ENCODE data around the gene RNF182.
"Not testable (repeated sequence)": the region's sequence is repeated elsewhere in the genome, so short reads cannot be mapped to it uniquely, and the experiment has no call there.

The RNF182 gene

DNA sequence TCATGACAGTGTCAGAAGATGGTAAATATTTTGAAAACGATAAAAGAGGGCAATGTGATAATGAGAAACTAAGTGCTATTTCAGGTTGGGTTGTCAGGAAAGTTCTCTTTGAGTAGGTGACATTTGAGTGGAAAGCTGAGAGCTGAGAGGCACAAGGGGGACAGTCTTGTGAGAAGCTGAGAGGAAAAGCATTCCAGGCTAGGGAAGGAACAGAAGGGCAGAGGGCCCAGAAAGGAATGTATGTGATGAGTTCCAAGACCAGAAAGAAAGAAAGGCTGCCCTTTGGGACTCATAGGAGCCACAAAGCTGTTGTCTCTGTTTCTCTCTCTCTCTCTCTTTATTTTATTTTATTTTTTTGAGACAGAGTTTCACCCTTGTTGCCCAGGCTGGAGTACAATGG is 7.6 kb upstream of the RNF182 start:
- no peak for DNase-seq (ENCODE audit: low read depth)

DNA sequence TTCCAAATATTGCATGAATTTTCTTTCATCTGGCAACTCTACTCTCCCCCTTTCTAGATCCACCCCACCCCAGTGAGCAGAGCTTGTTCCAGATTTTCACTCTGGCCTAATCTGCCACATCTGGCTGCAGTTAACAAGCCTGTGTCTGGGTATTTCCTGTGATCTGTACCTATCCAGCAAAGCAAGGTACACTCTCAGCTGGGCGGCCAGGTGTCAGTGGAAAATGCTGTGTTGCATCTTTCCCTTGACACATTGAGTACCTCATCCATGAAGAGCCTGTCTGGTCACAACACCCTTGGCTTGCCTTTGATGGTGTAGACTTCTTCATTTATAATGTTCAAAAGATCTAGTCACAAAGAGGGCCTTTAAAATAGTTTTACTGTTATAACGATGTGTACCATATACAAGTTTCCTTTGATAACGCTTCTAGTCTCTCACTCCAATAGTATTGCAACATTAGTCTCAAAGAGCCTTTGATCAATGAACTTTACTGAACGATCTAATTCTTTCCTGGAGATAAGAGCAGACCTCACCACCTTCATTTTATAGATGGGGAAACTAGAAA is 6.0 kb upstream of the RNF182 start:
- DNase-seq (ENCODE audit: low read depth), result no peak

DNA sequence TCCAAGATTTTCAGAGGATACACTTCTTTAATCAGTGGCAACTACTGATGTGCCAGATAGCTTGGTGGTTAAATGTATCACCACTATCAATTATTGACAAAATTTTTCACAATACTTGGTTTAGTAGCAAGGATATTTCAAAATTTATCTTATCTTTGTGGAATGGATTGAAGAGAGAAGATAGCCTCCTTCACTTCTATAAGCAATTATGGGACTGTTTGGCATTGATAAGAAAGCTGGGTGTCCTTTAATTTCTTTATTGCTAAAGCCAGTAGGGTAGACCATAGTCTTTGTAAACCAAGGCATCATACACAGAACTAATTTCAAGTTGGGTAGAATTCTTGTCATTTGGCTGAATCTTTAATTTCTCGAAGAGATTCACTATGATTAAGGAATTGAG is 4.9 kb upstream of the RNF182 start:
- DNase-seq (ENCODE audit: low read depth), result no peak

- no peak for DNase-seq (ENCODE audit: low read depth)
Measured at GRCh38 chr6:13920552-13920951, 4.2 kb upstream of the RNF182 start.

- DNase-seq (ENCODE audit: low read depth), result no peak
Measured at GRCh38 chr6:13922750-13923149, 2.0 kb upstream of the RNF182 start.

- DNase-seq (ENCODE audit: low read depth), result peak; percentile 61
Measured at GRCh38 chr6:13923527-13924145, 1.1 kb upstream of the RNF182 start.

GRCh38 chr6:13924146-13924948 is 405 bp upstream of the RNF182 start:
- peak; percentile 21 for DNase-seq (ENCODE audit: low read depth)

- DNase-seq (ENCODE audit: low read depth), result no peak
Measured at GRCh38 chr6:13926378-13926777, 1.6 kb downstream of the RNF182 start.

DNA sequence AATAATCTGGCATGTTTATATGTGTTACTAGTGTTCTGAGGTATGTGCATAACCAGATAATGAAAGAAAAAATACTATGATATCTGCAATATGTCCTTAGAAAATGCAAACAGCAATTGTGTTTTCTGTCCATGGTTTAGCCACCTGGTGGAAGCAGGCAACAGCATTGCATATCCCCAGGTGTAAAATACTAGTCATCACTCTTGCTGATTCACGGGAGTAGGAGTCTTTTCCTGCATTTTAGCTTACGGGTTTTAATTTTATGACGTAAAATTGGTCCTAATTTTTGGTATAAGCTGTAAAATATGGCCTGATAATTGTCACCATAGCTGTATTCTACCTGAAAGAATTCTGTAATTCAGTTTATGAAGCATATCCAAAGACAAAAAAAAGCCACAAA is 2.5 kb downstream of the RNF182 start:
- no peak for DNase-seq (ENCODE audit: low read depth)

DNA sequence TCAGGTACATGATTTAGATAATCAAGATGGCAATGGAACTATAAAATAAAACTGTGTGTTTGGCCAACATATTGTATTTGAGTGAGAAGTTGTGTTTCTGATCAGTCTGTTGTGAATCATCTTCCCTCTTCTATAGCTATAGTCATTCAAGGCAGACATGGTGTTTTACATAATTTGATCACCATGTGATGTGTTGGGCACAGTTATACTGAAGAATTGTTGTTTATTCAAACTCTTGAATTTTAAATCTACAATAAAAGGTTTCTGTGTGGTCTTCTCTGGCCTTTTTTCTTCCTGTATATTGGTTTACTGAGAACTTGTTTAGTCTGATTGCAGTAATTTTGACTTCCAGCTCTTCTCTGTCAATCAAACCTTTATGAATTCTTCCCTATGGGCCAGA is 4.4 kb downstream of the RNF182 start:
- no peak for DNase-seq (ENCODE audit: low read depth)

DNA sequence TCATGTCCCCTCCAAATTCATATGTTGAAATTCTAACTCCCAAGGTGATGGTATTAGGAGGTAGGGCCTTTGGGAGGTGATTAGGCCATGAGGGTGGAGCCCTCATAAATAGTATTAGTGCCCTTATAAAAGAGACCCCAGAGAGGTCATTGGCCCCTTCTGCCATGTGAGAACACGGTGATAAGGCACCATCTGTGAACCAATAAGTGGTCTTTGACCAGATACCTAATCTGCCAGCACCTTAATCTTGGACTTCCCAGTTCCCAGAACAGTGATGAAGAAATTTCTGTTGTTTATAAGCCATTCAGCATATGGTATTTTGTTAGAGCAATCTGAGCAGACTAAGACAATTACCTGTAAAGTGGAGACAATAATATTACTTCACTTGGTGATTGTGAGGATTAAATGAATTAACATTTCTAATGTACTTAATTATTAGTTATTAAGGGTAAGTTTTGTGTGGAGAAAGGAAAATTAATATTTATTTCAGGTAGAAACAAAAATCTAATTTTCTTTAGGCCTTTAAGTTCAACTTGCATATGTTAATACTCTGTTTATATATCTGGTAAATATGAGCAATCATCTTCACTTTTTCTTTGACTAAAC is 7.1 kb downstream of the RNF182 start:
- no peak for DNase-seq (ENCODE audit: low read depth)

DNA sequence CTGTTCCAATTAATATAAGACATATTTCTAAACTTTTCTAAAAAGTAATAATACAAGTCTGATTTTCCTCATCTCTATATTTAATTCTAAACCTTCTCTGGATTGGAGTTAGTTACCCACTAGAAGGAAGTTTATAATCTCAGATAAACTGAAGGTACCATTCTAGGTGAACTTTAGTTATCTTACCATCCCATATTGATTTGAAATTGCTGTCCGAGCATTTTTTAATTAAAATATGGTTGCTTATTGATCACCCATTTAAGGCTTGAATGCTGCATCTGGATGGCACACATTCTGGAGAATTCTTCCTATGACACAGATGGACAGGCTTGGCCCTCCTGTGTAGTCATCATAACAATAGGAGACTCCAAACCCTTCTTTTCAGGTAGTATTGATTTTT is 8.0 kb downstream of the RNF182 start:
- no peak for DNase-seq (ENCODE audit: low read depth)

DNA sequence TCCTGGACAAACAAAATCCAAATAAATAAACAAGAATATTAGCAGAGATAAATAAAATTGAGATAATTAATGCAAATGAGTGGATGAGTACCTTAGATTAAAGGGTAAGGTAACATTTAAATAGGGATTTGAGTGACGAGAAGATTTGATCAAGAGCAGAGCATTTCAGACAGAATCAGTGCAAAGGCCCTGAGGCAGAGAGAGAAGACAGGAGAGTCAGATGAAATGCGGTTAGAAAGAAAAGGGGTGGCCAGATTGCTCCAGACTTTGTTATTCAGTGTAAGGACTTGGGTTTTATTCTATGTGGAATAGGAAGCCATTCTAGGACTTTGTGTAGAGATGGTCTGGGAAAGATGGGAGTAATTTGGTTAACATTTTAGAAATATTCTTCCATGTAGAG is 10.0 kb downstream of the RNF182 start:
- DNase-seq (ENCODE audit: low read depth), result no peak

DNA sequence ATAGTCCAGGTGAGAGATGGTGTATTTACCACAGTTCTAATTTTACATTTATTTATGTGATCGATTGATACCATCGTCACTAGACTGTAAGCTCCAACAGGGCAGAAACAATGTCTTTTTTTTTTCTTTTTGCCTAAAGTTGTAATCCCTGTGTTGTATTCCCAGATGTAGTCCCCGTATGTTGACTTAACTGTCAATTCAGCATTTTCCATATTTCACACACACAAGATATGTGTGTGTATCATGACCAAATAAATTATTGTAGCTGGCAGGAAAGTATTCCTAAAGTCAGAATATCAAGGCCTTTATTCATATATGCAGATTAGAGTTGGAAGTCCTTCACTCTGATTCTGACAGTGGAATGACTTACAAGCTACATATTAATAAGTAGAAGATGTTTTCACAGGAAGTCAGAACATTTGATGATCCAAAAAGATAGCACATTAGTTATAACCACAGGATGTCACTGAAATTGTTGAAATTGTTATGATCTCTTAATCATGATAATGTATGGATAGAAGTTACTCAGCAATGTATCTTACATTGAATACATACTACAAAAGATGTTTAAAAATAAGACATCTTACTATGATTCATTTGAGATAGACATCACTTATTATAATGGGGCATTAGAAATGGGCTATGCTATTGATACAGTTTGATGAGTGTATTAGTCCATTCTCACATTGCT is 10.6 kb downstream of the RNF182 start:
- no peak for DNase-seq (ENCODE audit: low read depth)

GRCh38 chr6:13935881-13936261 is 11.1 kb downstream of the RNF182 start:
- not testable (repeated sequence) for DNase-seq (ENCODE audit: low read depth)

- DNase-seq (ENCODE audit: low read depth), result no peak
Measured at GRCh38 chr6:13941902-13942301, 17.1 kb downstream of the RNF182 start.

DNA sequence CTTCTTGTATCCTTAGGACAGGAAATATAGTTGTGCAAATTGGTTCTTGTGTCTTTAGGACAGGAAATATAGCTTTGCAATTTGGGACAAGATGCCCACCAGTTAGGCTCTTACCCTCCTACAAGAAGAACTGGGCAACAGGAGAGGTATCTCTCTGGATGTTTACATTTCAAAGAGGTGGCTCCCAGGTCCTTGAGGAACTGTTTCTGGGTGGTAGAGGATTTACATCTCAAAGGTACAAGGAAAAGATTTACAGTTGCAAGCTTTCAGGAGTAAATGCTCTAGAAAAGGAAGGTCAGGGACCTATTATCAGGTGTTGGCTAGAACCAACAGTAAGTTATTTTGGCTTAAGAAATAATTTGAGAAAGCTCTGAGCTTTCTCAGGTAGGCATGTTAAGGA is 19.2 kb downstream of the RNF182 start:
- DNase-seq (ENCODE audit: low read depth), result no peak

- DNase-seq (ENCODE audit: low read depth), result no peak
Measured at GRCh38 chr6:13946506-13946905, 21.8 kb downstream of the RNF182 start.

GRCh38 chr6:13947611-13948178 is 22.9 kb downstream of the RNF182 start:
- DNase-seq (ENCODE audit: low read depth), result no peak

DNA sequence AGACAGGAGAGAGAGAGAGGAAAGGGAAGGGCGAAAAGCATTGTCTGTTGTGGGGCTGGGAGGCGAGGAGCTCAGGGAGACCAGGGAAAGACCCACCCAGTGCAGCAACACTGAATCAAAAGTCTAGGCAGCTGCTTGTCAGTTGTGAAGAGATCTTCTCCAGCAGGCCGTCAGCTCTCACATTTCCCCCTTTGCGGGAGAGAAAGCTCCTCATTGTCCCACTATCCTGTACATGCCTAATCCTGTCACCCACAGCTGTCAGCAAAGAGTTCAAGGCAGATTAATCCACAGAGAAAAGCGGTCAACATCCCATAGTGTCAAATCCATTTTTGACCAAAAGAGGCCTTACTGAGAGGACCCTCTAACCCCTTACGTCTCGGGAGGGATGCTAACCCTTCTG is 27.3 kb downstream of the RNF182 start:
- no peak for DNase-seq (ENCODE audit: low read depth)

- DNase-seq (ENCODE audit: low read depth), result peak; percentile 3
Measured at GRCh38 chr6:13953061-13953705, 28.4 kb downstream of the RNF182 start.

Data from GM04503 (cell line).